ELR (cell line): ENCODE results near the gene CAST.
"Not testable (repeated sequence)": the region's sequence is repeated elsewhere in the genome, so short reads cannot be mapped to it uniquely, and the experiment has no call there.

Experiments
- DNase-seq: peaks from one replicate; pipeline ENCODE4 v3.0.0-alpha.2; 2015; ENCODE audit warnings: low read depth

Gene CAST

GRCh38 chr5:96714951-96715451 is 52.8 kb downstream of the CAST start:
- peak; percentile 73 for DNase-seq

- no peak for DNase-seq
Measured at GRCh38 chr5:96716007-96716406, 53.8 kb downstream of the CAST start.

GRCh38 chr5:96716716-96717115 is 54.5 kb downstream of the CAST start:
- DNase-seq: no peak

- DNase-seq: no peak
Measured at GRCh38 chr5:96717874-96718273, 55.7 kb downstream of the CAST start.

- DNase-seq: no peak
Measured at GRCh38 chr5:96718635-96719077, 56.5 kb downstream of the CAST start.

- DNase-seq: no peak
Measured at GRCh38 chr5:96720408-96720807, 58.2 kb downstream of the CAST start.

GRCh38 chr5:96721351-96721977 is 59.3 kb downstream of the CAST start:
- DNase-seq: no peak

GRCh38 chr5:96725257-96725656 is 63.1 kb downstream of the CAST start:
- DNase-seq: no peak

GRCh38 chr5:96726802-96727201 is 64.6 kb downstream of the CAST start:
- DNase-seq: no peak

- DNase-seq: peak; percentile 25
Measured at GRCh38 chr5:96729156-96729555, 67.0 kb downstream of the CAST start.

GRCh38 chr5:96730586-96730985 is 68.4 kb downstream of the CAST start:
- DNase-seq: no peak

GRCh38 chr5:96733771-96734500 is 71.8 kb downstream of the CAST start:
- DNase-seq: peak; percentile 8

- peak; percentile 8 for DNase-seq
Measured at GRCh38 chr5:96734871-96735325, 72.7 kb downstream of the CAST start.

- no peak for DNase-seq
Measured at GRCh38 chr5:96736937-96737336, 74.8 kb downstream of the CAST start.

- DNase-seq: no peak
Measured at GRCh38 chr5:96741106-96741505, 78.9 kb downstream of the CAST start.

GRCh38 chr5:96741891-96742309 is 79.7 kb downstream of the CAST start:
- DNase-seq: no peak

- no peak for DNase-seq
Measured at GRCh38 chr5:96742538-96742937, 80.4 kb downstream of the CAST start.

- DNase-seq: peak; percentile 68
Measured at GRCh38 chr5:96743065-96743768, 81.0 kb downstream of the CAST start.

GRCh38 chr5:96743805-96744204 is 81.6 kb downstream of the CAST start:
- no peak for DNase-seq

GRCh38 chr5:96744218-96744617 is 82.0 kb downstream of the CAST start:
- not testable (repeated sequence) for DNase-seq

- no peak for DNase-seq
Measured at GRCh38 chr5:96745025-96745424, 82.8 kb downstream of the CAST start.

GRCh38 chr5:96745844-96746531 is 83.8 kb downstream of the CAST start:
- DNase-seq: no peak
